GM12878 (cell line): ENCODE results near the gene MUC5B. TPM values are rescaled to one million over a fixed set of nuclear protein-coding genes. Genes with fewer than 3 reads are reported as not detected.

Source experiments
- ATF3 ChIP-seq: IDR thresholded peaks from 2 replicates; pipeline ENCODE4 v1.6.1; 2011; ENCODE audit warnings: low read depth, mild to moderate bottlenecking, low read length, moderate library complexity, borderline replicate concordance; ENCODE audit errors: extremely low read depth
- ATF7 ChIP-seq: fragments of 450-650 bp; IDR thresholded peaks from 2 replicates; pipeline ENCODE4 v1.6.1; 2016; ENCODE audit warnings: low read depth, mild to moderate bottlenecking
- BACH1 ChIP-seq: fragments of 450-650 bp; IDR thresholded peaks from 2 replicates; pipeline ENCODE4 v1.6.1; 2017; ENCODE audit warnings: mild to moderate bottlenecking, borderline replicate concordance
- BCL3 ChIP-seq: IDR thresholded peaks from 2 replicates; pipeline ENCODE4 v1.6.1; 2011; ENCODE audit warnings: borderline replicate concordance, low read depth, mild to moderate bottlenecking, moderate library complexity, low read length; ENCODE audit not compliant: insufficient read depth, poor library complexity, severe bottlenecking
- BRCA1 ChIP-seq: IDR thresholded peaks from 2 replicates; pipeline ENCODE4 v1.6.1; 2011; ENCODE audit warnings: low read depth, low read length, improper control_type of control experiment
- CBFB ChIP-seq: IDR thresholded peaks from 2 replicates; pipeline ENCODE4 v1.6.1; 2016; ENCODE audit warnings: antibody characterized with exemption, low read depth
- CBX5 ChIP-seq: sonication (generic); IDR thresholded peaks from 2 replicates; pipeline ENCODE4 v1.6.1; 2016; ENCODE audit warnings: low read depth, moderate library complexity, mild to moderate bottlenecking, inconsistent platforms
- EP300 ChIP-seq, 2 experiments: fragments of 150-350 bp in 1 of 2; IDR thresholded peaks; 2 replicates each; pipeline ENCODE4 v1.6.1; 2011 to 2012; ENCODE audit warnings: low read depth in 2 of 2, low read length in 2 of 2, borderline replicate concordance in 1 of 2, improper control_type of control experiment in 1 of 2, inconsistent platforms in 1 of 2; ENCODE audit not compliant: control insufficient read depth in 1 of 2
- ESRRA ChIP-seq: IDR thresholded peaks from 2 replicates; pipeline ENCODE4 v1.6.1; 2012; ENCODE audit warnings: mild to moderate bottlenecking, low read length, improper control_type of control experiment
- FOS ChIP-seq: IDR thresholded peaks from 3 replicates; pipeline ENCODE4 v1.6.1; 2011; ENCODE audit warnings: borderline replicate concordance; ENCODE audit not compliant: insufficient read length; ENCODE audit errors: extremely low read depth
- JUNB ChIP-seq: IDR thresholded peaks from 2 replicates; pipeline ENCODE4 v1.6.1; 2016; ENCODE audit warnings: antibody characterized with exemption, mild to moderate bottlenecking
- MTA2 ChIP-seq: fragments of 450-650 bp; IDR thresholded peaks from 2 replicates; pipeline ENCODE4 v1.6.1; 2016; ENCODE audit warnings: low read depth, mild to moderate bottlenecking, moderate library complexity
- MYC ChIP-seq: IDR thresholded peaks from 2 replicates; pipeline ENCODE4 v1.6.1; 2011; ENCODE audit warnings: mild to moderate bottlenecking, low read length, moderate library complexity, inconsistent platforms; ENCODE audit not compliant: insufficient read depth, insufficient replicate concordance, insufficient read length, severe bottlenecking
- NFYB ChIP-seq: IDR thresholded peaks from 2 replicates; pipeline ENCODE4 v1.6.1; 2011; ENCODE audit warnings: low read depth, mild to moderate bottlenecking, low read length, improper control_type of control experiment, moderate library complexity; ENCODE audit not compliant: insufficient read depth
- RAD21 ChIP-seq: IDR thresholded peaks from 2 replicates; pipeline ENCODE4 v1.6.1; 2011; ENCODE audit warnings: mild to moderate bottlenecking, low read depth, low read length, moderate library complexity; ENCODE audit not compliant: insufficient read depth
- RB1 ChIP-seq: fragments of 450-650 bp; formaldehyde crosslinking; IDR thresholded peaks from 2 replicates; pipeline ENCODE4 v1.6.1; 2017; ENCODE audit warnings: mild to moderate bottlenecking, borderline replicate concordance
- RCOR1 ChIP-seq: conservative IDR thresholded peaks from 2 replicates; pipeline ENCODE4 v1.6.1; 2012; ENCODE audit warnings: low read depth, low read length, improper control_type of control experiment
- SIN3A ChIP-seq: IDR thresholded peaks from 2 replicates; pipeline ENCODE4 v1.6.1; 2012; ENCODE audit warnings: low read depth, low read length, improper control_type of control experiment
- SMAD5 ChIP-seq: IDR thresholded peaks from 2 replicates; pipeline ENCODE4 v1.6.1; 2016; ENCODE audit warnings: antibody characterized with exemption, low read depth
- SREBF1 ChIP-seq: IDR thresholded peaks from 2 replicates; pipeline ENCODE4 v1.6.1; 2012; ENCODE audit warnings: mild to moderate bottlenecking, low read length
- WRNIP1 ChIP-seq: IDR thresholded peaks from 2 replicates; pipeline ENCODE4 v1.6.1; 2011; ENCODE audit warnings: low read depth, low read length, improper control_type of control experiment, borderline replicate concordance
- YBX1 ChIP-seq: fragments of 450-650 bp; IDR thresholded peaks from 2 replicates; pipeline ENCODE4 v1.6.1; 2016; ENCODE audit warnings: antibody characterized with exemption
- ZNF207 ChIP-seq: fragments of 450-650 bp; IDR thresholded peaks from 2 replicates; pipeline ENCODE4 v1.6.1; 2014; ENCODE audit warnings: antibody characterized with exemption, mild to moderate bottlenecking, borderline replicate concordance
- ZNF622 ChIP-seq: fragments of 450-650 bp; IDR thresholded peaks from 2 replicates; pipeline ENCODE4 v1.6.1; 2017; ENCODE audit warnings: mild to moderate bottlenecking, inconsistent platforms
- ZSCAN29 ChIP-seq: fragments of 450-650 bp; IDR thresholded peaks from 2 replicates; pipeline ENCODE4 v1.6.1; 2017; ENCODE audit warnings: mild to moderate bottlenecking, moderate library complexity
- polyA plus RNA-seq, 11 experiments: library from polyadenylated mRNA; depleted of rRNA in 4 of 11; unstranded in 6 of 11; stranded (reverse) in 5 of 11; fragments of >200 nt; fragmentation: Nextera tagmentation in 4 of 11; fragmentation: Illumina TruSeq in 1 of 11; extraction: Ambion mirVana in 4 of 11; extraction: Trizol in 1 of 11; gene quantifications; 1 replicate in 1 of 11; 2 replicates in 10 of 11; pipeline versions ENCODE4 v1.2.1 to v1.2.3, GENCODE V29; 2011 to 2016; ENCODE audit warnings: inconsistent platforms in 2 of 11, missing spikeins in 2 of 11, low read depth in 1 of 11
- total RNA-seq, 4 experiments: library from RNA; depleted of rRNA in 3 of 4; stranded (reverse); fragments of >200 nt in 3 of 4; fragmentation: Illumina TruSeq in 1 of 4; extraction: Trizol in 1 of 4; gene quantifications; 2 replicates each; pipeline versions ENCODE4 v1.2.1 to v1.2.3, GENCODE V29; 2013 to 2021
- TF ChIP-seq, protein P1 (sequence below): IDR thresholded peaks from 2 replicates; pipeline ENCODE4 v1.6.1; 2012; ENCODE audit warnings: low read depth, low read length, improper control_type of control experiment
- TF ChIP-seq, protein P2 (sequence below), 3 experiments: IDR thresholded peaks in 2 of 3; conservative IDR thresholded peaks in 1 of 3; 2 replicates each; pipeline ENCODE4 v1.5.1; 2011; ENCODE audit warnings: low read depth in 3 of 3, low read length in 3 of 3, mild to moderate bottlenecking in 3 of 3, control low read depth in 2 of 3, moderate library complexity in 2 of 3, inconsistent platforms in 1 of 3, mixed read lengths in 1 of 3; ENCODE audit not compliant: control insufficient read depth in 2 of 3, insufficient read depth in 1 of 3; ENCODE audit errors: extremely low read depth in 1 of 3

Gene MUC5B
- total and polyA plus RNA-seq, 10 of the 15 experiments (the other 5 are each of a cell fraction or from before 2014, with no cell fraction given), result 1.5 TPM; not detected in 9

DNA sequence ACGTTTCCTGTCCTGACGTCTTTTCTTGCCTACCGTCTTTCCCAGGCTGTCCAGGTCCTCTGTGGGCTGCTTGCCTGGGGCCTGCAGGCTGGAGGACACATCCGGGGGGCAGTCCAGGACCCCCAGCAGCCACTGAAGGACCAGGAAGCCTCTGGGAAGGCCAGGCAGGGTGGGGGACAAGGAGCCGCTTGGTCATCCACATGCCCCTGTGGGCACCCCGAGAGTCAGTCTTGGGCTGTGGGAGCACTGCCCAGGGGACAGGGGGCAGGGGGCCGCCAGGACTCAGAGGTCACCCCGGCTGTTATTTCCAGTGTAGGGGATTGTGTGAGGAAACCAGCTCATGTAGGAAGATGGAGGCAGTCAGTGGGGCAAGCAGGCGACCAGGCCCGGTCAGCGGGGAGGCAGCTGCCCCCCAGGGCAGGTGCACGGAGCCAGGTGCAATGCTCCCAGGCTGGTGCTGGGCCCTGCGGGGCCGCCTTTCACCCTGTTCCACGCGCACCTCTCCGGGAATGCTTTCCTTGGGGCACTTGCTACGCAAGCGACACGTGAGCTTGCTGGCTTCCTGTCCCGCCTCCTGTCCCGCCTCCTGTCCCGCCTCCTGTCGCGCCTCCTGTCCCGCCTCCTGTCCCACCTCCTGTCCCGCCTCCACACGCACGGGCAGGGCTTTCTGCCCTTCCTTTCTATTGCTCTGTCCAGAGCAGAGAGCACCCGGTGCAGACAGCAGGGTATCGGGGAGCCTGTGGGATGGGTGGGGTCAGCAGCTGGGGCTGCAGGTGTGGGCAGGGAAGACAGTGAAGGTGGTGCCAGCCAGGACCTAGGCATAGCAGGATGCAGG is 39.5 kb downstream of the MUC5B start (continued):
- TF ChIP-seq YBX1, result no peak
- TF ChIP-seq RAD21, result no peak
- no peak for TF ChIP-seq ZNF207
- no peak; the same call in 1 of the 2 replicates for TF ChIP-seq BACH1
- no peak for TF ChIP-seq CBFB
- no peak for TF ChIP-seq SREBF1
- no peak for TF ChIP-seq JUNB
- TF ChIP-seq RCOR1, result no peak
- no peak for TF ChIP-seq ATF7
- TF ChIP-seq RB1, result no peak; the same call in 1 of the 2 replicates
- TF ChIP-seq NFYB, result no peak
- no peak for TF ChIP-seq WRNIP1
- TF ChIP-seq, protein P1, sequence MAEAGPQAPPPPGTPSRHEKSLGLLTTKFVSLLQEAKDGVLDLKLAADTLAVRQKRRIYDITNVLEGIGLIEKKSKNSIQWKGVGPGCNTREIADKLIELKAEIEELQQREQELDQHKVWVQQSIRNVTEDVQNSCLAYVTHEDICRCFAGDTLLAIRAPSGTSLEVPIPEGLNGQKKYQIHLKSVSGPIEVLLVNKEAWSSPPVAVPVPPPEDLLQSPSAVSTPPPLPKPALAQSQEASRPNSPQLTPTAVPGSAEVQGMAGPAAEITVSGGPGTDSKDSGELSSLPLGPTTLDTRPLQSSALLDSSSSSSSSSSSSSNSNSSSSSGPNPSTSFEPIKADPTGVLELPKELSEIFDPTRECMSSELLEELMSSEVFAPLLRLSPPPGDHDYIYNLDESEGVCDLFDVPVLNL, result no peak
- TF ChIP-seq EP300 (IDR thresholded peaks at IDR 0.05; ENCODE audit: borderline replicate concordance in 1 of 2, control insufficient read depth in 1 of 2, low read depth in 2 of 2, low read length in 2 of 2), result no peak
- no peak for TF ChIP-seq ZSCAN29
- no peak for TF ChIP-seq MTA2
- no peak for TF ChIP-seq BRCA1
- peak; percentile 33; the same call in 1 of the 2 replicates for TF ChIP-seq SIN3A
- TF ChIP-seq ESRRA, result no peak
- TF ChIP-seq ZNF622, result no peak
- no peak for TF ChIP-seq BCL3
- no peak for TF ChIP-seq FOS
- no peak for TF ChIP-seq SMAD5
- TF ChIP-seq CBX5, result no peak
- TF ChIP-seq, protein P2, sequence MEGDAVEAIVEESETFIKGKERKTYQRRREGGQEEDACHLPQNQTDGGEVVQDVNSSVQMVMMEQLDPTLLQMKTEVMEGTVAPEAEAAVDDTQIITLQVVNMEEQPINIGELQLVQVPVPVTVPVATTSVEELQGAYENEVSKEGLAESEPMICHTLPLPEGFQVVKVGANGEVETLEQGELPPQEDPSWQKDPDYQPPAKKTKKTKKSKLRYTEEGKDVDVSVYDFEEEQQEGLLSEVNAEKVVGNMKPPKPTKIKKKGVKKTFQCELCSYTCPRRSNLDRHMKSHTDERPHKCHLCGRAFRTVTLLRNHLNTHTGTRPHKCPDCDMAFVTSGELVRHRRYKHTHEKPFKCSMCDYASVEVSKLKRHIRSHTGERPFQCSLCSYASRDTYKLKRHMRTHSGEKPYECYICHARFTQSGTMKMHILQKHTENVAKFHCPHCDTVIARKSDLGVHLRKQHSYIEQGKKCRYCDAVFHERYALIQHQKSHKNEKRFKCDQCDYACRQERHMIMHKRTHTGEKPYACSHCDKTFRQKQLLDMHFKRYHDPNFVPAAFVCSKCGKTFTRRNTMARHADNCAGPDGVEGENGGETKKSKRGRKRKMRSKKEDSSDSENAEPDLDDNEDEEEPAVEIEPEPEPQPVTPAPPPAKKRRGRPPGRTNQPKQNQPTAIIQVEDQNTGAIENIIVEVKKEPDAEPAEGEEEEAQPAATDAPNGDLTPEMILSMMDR (IDR thresholded peaks at IDR 0.05 in 2 of 3, conservative IDR thresholded peaks at IDR 0.05 in 1 of 3; ENCODE audit: control insufficient read depth in 2 of 3, extremely low read depth in 1 of 3, insufficient read depth in 1 of 3, low read depth in 3 of 3, low read length in 3 of 3), result no peak
- no peak for TF ChIP-seq MYC
- no peak for TF ChIP-seq ATF3
